K562 (cell line): ENCODE data around the gene MYBPHL. TPM values are rescaled to one million over a fixed set of nuclear protein-coding genes. Genes with fewer than 3 reads are reported as not detected.
A peak's percentile ranks its signal among the peaks of the same experiment; 100 is the strongest.

Experiments used
- CBX3 ChIP-seq, 2 experiments: IDR thresholded peaks; 1 replicate in 1 of 2; 2 replicates in 1 of 2; pipeline ENCODE4 v1.6.1; 2012; ENCODE audit warnings: inconsistent platforms in 2 of 2, low read length in 2 of 2, borderline replicate concordance in 1 of 2, control low read depth in 1 of 2
- ELF1 ChIP-seq: fragments of 200-800 bp; sonication (Bioruptor generic); IDR thresholded peaks from 2 replicates; pipeline ENCODE4 v1.6.1; 2016; ENCODE audit warnings: missing genetic modification characterization, missing compliant biosample characterization
- EP400 ChIP-seq: fragments of 450-650 bp; IDR thresholded peaks from 2 replicates; pipeline ENCODE4 v1.6.1; 2017; ENCODE audit warnings: antibody characterized with exemption, mild to moderate bottlenecking, moderate library complexity
- GABPA ChIP-seq: fragments of 200-800 bp; sonication (Bioruptor generic); conservative IDR thresholded peaks from 2 replicates; pipeline ENCODE4 v1.6.1; 2016; ENCODE audit warnings: low read depth, missing genetic modification characterization, missing compliant biosample characterization
- GATAD2B ChIP-seq: fragments of 450-650 bp; IDR thresholded peaks from 2 replicates; pipeline ENCODE4 v1.6.1; 2017; ENCODE audit warnings: mild to moderate bottlenecking, borderline replicate concordance
- HDAC1 ChIP-seq, 2 experiments: fragments of 450-650 bp; IDR thresholded peaks; 2 replicates each; pipeline ENCODE4 v1.6.1; 2016 to 2017; ENCODE audit warnings: inconsistent platforms in 1 of 2, mild to moderate bottlenecking in 1 of 2, moderate library complexity in 1 of 2
- HOXB6 ChIP-seq: fragments of 250-450 bp; sonication (Bioruptor Pico); IDR thresholded peaks from 2 replicates; pipeline ENCODE4 v1.5.1; 2022; ENCODE audit warnings: mild to moderate bottlenecking, borderline replicate concordance
- ILF3 ChIP-seq: fragments of 450-650 bp; IDR thresholded peaks from 2 replicates; pipeline ENCODE4 v1.6.1; 2018; ENCODE audit warnings: antibody characterized with exemption, mild to moderate bottlenecking, moderate library complexity, borderline replicate concordance
- KDM1A ChIP-seq, 2 experiments: fragments of 450-650 bp; IDR thresholded peaks; 2 replicates each; pipeline ENCODE4 v1.6.1; 2016; ENCODE audit warnings: mild to moderate bottlenecking in 2 of 2
- L3MBTL2 ChIP-seq: fragments of 450-650 bp; IDR thresholded peaks from 2 replicates; pipeline ENCODE4 v1.6.1; 2016; ENCODE audit warnings: mild to moderate bottlenecking, moderate library complexity
- MAZ ChIP-seq, 2 experiments: fragments of 450-650 bp in 1 of 2; sonication (generic) in 1 of 2; formaldehyde crosslinking; IDR thresholded peaks in 1 of 2; conservative IDR thresholded peaks in 1 of 2; 2 replicates each; pipeline versions ENCODE4 v1.4.0 to v1.5.0; 2020; ENCODE audit warnings: mild to moderate bottlenecking in 1 of 2, missing genetic modification reagents in 1 of 2
- MNT ChIP-seq, 2 experiments: fragments of 450-650 bp; conservative IDR thresholded peaks; 2 replicates each; pipeline ENCODE4 v1.6.1; 2017; ENCODE audit warnings: mild to moderate bottlenecking in 2 of 2, moderate library complexity in 2 of 2
- MTA3 ChIP-seq: fragments of 450-650 bp; formaldehyde crosslinking; IDR thresholded peaks from 2 replicates; pipeline ENCODE4 v1.6.1; 2017; ENCODE audit warnings: mild to moderate bottlenecking, borderline replicate concordance
- PHB2 ChIP-seq: fragments of 450-650 bp; IDR thresholded peaks from 2 replicates; pipeline ENCODE4 v1.6.1; 2017; ENCODE audit warnings: low read depth
- PHTF2 ChIP-seq: fragments of 250-450 bp; sonication (Bioruptor Pico); IDR thresholded peaks from 2 replicates; pipeline ENCODE4 v1.5.0; 2021; ENCODE audit warnings: mild to moderate bottlenecking
- SMARCB1 ChIP-seq: IDR thresholded peaks from 2 replicates; pipeline ENCODE4 v1.6.1; 2011; ENCODE audit warnings: improper control_type of control experiment, low read depth; ENCODE audit not compliant: insufficient read length
- SOX6 ChIP-seq: fragments of 450-650 bp; IDR thresholded peaks from 2 replicates; pipeline ENCODE4 v1.6.1; 2014; ENCODE audit warnings: mild to moderate bottlenecking
- SP1 ChIP-seq: sonication (generic); formaldehyde crosslinking; IDR thresholded peaks from 2 replicates; pipeline ENCODE4 v1.8.1; 2022; ENCODE audit warnings: mild to moderate bottlenecking, missing genetic modification reagents
- SRF ChIP-seq, 2 experiments: fragments of 250-450, 450-650 bp in 1 of 2; sonication (Bioruptor Pico) in 1 of 2; sonication (generic) in 1 of 2; formaldehyde crosslinking; IDR thresholded peaks; 2 replicates each; pipeline versions ENCODE4 v1.5.0 to v1.5.1; 2020 to 2022; ENCODE audit warnings: mild to moderate bottlenecking in 1 of 2, missing genetic modification reagents in 1 of 2
- TAF1 ChIP-seq: IDR thresholded peaks from 2 replicates; pipeline ENCODE4 v1.6.1; 2011; ENCODE audit warnings: mild to moderate bottlenecking, low read length, moderate library complexity; ENCODE audit not compliant: insufficient read depth, control insufficient read depth, severe bottlenecking; ENCODE audit errors: extremely low read depth
- ZBTB9 ChIP-seq: fragments of 450-650 bp; formaldehyde crosslinking; IDR thresholded peaks from 2 replicates; pipeline ENCODE4 v1.4.0; 2020; ENCODE audit warnings: mild to moderate bottlenecking, moderate library complexity
- ZNF175 ChIP-seq: fragments of 200-800 bp; sonication (Bioruptor generic); IDR thresholded peaks from 2 replicates; pipeline ENCODE4 v1.6.1; 2016; ENCODE audit warnings: low read depth, mild to moderate bottlenecking, missing genetic modification characterization, missing compliant biosample characterization
- ZNF24 ChIP-seq: fragments of 450-650 bp; IDR thresholded peaks from 2 replicates; pipeline ENCODE4 v1.6.1; 2016
- ZNF57 ChIP-seq: fragments of 450-650 bp; formaldehyde crosslinking; IDR thresholded peaks from 2 replicates; pipeline ENCODE4 v1.4.0; 2020; ENCODE audit warnings: mild to moderate bottlenecking, moderate library complexity
- ZNF668 ChIP-seq: fragments of 250-450 bp; sonication (Bioruptor Pico); IDR thresholded peaks from 2 replicates; pipeline ENCODE4 v1.8.0; 2022; ENCODE audit warnings: mild to moderate bottlenecking, inconsistent platforms
- ZNF740 ChIP-seq, 3 experiments: fragments of 200-800 bp in 1 of 3; sonication (Bioruptor generic) in 1 of 3; sonication (generic) in 1 of 3; formaldehyde crosslinking in 1 of 3; IDR thresholded peaks; 2 replicates each; pipeline versions ENCODE4 v1.6.1 to v1.8.0; 2016 to 2022; ENCODE audit warnings: mild to moderate bottlenecking in 2 of 3, missing compliant biosample characterization in 2 of 3, missing genetic modification characterization in 2 of 3, missing genetic modification reagents in 1 of 3
- polyA plus RNA-seq, 8 experiments: library from polyadenylated mRNA; depleted of rRNA in 4 of 8; stranded (reverse) in 5 of 8; unstranded in 3 of 8; fragments of >200 nt; fragmentation: Nextera tagmentation in 2 of 8; fragmentation: Illumina TruSeq in 1 of 8; extraction: Ambion mirVana in 2 of 8; extraction: Trizol in 1 of 8; gene quantifications; 2 replicates each; pipeline versions ENCODE4 v1.2.1 to v1.2.3, GENCODE V29; 2011 to 2014; ENCODE audit warnings: inconsistent platforms in 1 of 8, missing spikeins in 1 of 8
- total RNA-seq, 7 experiments: library from RNA; depleted of rRNA in 6 of 7; stranded (reverse); fragments of >200 nt in 6 of 7; fragmentation: Illumina TruSeq in 2 of 7; extraction: Trizol in 2 of 7; gene quantifications; 2 replicates each; pipeline versions ENCODE4 v1.2.1 to v1.2.3, GENCODE V29; 2011 to 2021; ENCODE audit warnings: low replicate concordance in 1 of 7

The MYBPHL gene
- total and polyA plus RNA-seq, 9 of the 15 experiments (the other 6 are each of a cell fraction or from before 2014, with no cell fraction given), result 0.20 to 1.9 (median 0.33) TPM

- peak in 1 of 2 experiments; percentile 64; a peak in 2 of 4 replicates for TF ChIP-seq MNT (conservative IDR thresholded peaks at IDR 0.05)
- TF ChIP-seq PHTF2 (CRISPR knock-in tag), result no peak
- no peak for TF ChIP-seq HOXB6 (CRISPR knock-in tag)
- TF ChIP-seq ZNF24, result no peak
- TF ChIP-seq SRF (CRISPR knock-in tag; IDR thresholded peaks at IDR 0.05), result no peak; a peak in 1 of 4 replicates
- peak; percentile 33; the same call in 1 of the 2 replicates for TF ChIP-seq ZBTB9
- TF ChIP-seq MTA3, result peak; percentile 65; the same call in 1 of the 2 replicates
- peak; percentile 83 for TF ChIP-seq GABPA
- no peak; the same call in none of the 2 replicates for TF ChIP-seq SP1 (CRISPR knock-in tag)
- peak in 1 of 2 experiments; percentile 15; a peak in 1 of 3 replicates for TF ChIP-seq CBX3 (IDR thresholded peaks at IDR 0.05; ENCODE audit: borderline replicate concordance in 1 of 2, low read length in 2 of 2)
- TF ChIP-seq SMARCB1, result peak; percentile 78
- TF ChIP-seq ELF1 (tag), result peak; percentile 82
- no peak for TF ChIP-seq HDAC1 (IDR thresholded peaks at IDR 0.05)
- no peak for TF ChIP-seq SOX6
- no peak for TF ChIP-seq PHB2
- peak in 1 of 2 experiments; percentile 43; a peak in 1 of 4 replicates for TF ChIP-seq KDM1A (IDR thresholded peaks at IDR 0.05)
- TF ChIP-seq MAZ (CRISPR knock-in tag; conservative IDR thresholded peaks at IDR 0.05 in 1 of 2, IDR thresholded peaks at IDR 0.05 in 1 of 2), result peak; percentile 25 to 57; a peak in 1 of 4 replicates
- TF ChIP-seq ILF3, result no peak
- 0 out of 2 replicates have a peak, but pooled peaks have one; percentile 6 for TF ChIP-seq ZNF740 (CRISPR knock-in tag; IDR thresholded peaks at IDR 0.05)
- TF ChIP-seq ZNF740 (tag; IDR thresholded peaks at IDR 0.05), result no peak
- no peak for TF ChIP-seq GATAD2B
- TF ChIP-seq ZNF57 (CRISPR knock-in tag), result no peak
- no peak; the same call in 1 of the 2 replicates for TF ChIP-seq EP400
- no peak for TF ChIP-seq ZNF175
- 0 out of 2 replicates have a peak, but pooled peaks have one; percentile 13 for TF ChIP-seq L3MBTL2
- peak; percentile 15 for TF ChIP-seq TAF1
- no peak for TF ChIP-seq ZNF668 (CRISPR knock-in tag)
Measured at GRCh38 chr1:109254621-109255096, 52.2 kb downstream of the MYBPHL start (continued).
